IPS DF 6.9 (cell line): Measurements from ENCODE around the gene FAM184B.
"Not testable (repeated sequence)": the region's sequence is repeated elsewhere in the genome, so short reads cannot be mapped to it uniquely, and the experiment has no call there.

Experiments
- DNase-seq: peaks from one replicate; pipeline ENCODE4 v3.0.0-alpha.2; 2013; ENCODE audit warnings: low read depth, low spot score
- H3K27ac ChIP-seq: one replicate; pipeline ENCODE4 v1.5.1; 2013; ENCODE audit warnings: low read length, control low read depth
- H3K27me3 ChIP-seq: 2 replicates; pipeline ENCODE4 v1.6.1; 2013; ENCODE audit warnings: mild to moderate bottlenecking, low read length; ENCODE audit not compliant: control insufficient read depth, insufficient read depth
- H3K36me3 ChIP-seq: 2 replicates; pipeline ENCODE4 v1.6.1; 2013; ENCODE audit warnings: low read length; ENCODE audit not compliant: control insufficient read depth, insufficient read depth
- H3K4me1 ChIP-seq: 2 replicates; pipeline ENCODE4 v1.6.1; 2013; ENCODE audit warnings: low read length; ENCODE audit not compliant: control insufficient read depth, insufficient read depth
- H3K4me3 ChIP-seq: 2 replicates; pipeline ENCODE4 v1.5.1; 2013; ENCODE audit warnings: mild to moderate bottlenecking, low read length
- H3K9me3 ChIP-seq: 2 replicates; pipeline ENCODE4 v1.6.1; 2013; ENCODE audit warnings: low read length, inconsistent platforms; ENCODE audit not compliant: control insufficient read depth, insufficient read depth
- WGBS: extraction: QIAGEN DNeasy Blood & Tissue Kit; methylation state at CpG from one replicate; pipeline ENCODE4 v1.1.7; 2013; ENCODE audit warnings: mixed read lengths, missing lambda C conversion rate; ENCODE audit not compliant: insufficient read length, insufficient coverage; 5-methylcytosine and 5-hydroxymethylcytosine counted together

The FAM184B gene

GRCh38 chr4:17665852-17666251, 115.6 kb downstream of the FAM184B start:
- no CpG with 5 or more reads among the region's 3 CpGs for WGBS
- H3K27ac ChIP-seq: no peak overlapping the region

GRCh38 chr4:17665346-17665745, 116.1 kb downstream of the FAM184B start:
- Histone ChIP-seq H3K27ac (no peak overlapping the region), H3K4me3 (no peak overlapping the region), H3K27me3 (no peaks in the 10 kb centered on the region), H3K9me3 (no peaks in the 10 kb centered on the region), H3K4me1 (no peaks in the 10 kb centered on the region), H3K36me3 (no peaks in the 10 kb centered on the region)
- DNase-seq: no peak
- WGBS: no CpG with 5 or more reads among the region's 1 CpG

More at GRCh38 chr4:17665852-17666251, 115.6 kb downstream of the FAM184B start:
- no peaks in the 10 kb centered on the region for H3K36me3 ChIP-seq
- H3K9me3 ChIP-seq: no peaks in the 10 kb centered on the region
- no peaks in the 10 kb centered on the region for H3K4me1 ChIP-seq
- H3K27me3 ChIP-seq: no peaks in the 10 kb centered on the region
- no peak overlapping the region for H3K4me3 ChIP-seq
- no peak for DNase-seq

GRCh38 chr4:17664755-17665154, 116.7 kb downstream of the FAM184B start:
- Histone ChIP-seq H3K27me3 (no peaks in the 10 kb centered on the region), H3K4me3 (no peak overlapping the region), H3K9me3 (no peaks in the 10 kb centered on the region), H3K27ac (no peak overlapping the region), H3K4me1 (no peaks in the 10 kb centered on the region), H3K36me3 (no peaks in the 10 kb centered on the region)
- DNase-seq: no peak
- WGBS: no CpG with 5 or more reads among the region's 4 CpGs

- H3K36me3 ChIP-seq: no peaks in the 10 kb centered on the region
- WGBS: no CpG with 5 or more reads among the region's 3 CpGs
- H3K9me3 ChIP-seq: no peaks in the 10 kb centered on the region
- H3K4me1 ChIP-seq: no peaks in the 10 kb centered on the region
- H3K27me3 ChIP-seq: no peaks in the 10 kb centered on the region
- H3K27ac ChIP-seq: no peak overlapping the region
- H3K4me3 ChIP-seq: no peak overlapping the region
- no peak for DNase-seq
These were observed 118.7 kb downstream of the FAM184B start for GRCh38 chr4:17662694-17663093.

GRCh38 chr4:17659196-17659595, 122.2 kb downstream of the FAM184B start:
- H3K27me3 ChIP-seq, H3K4me1 ChIP-seq, DNase-seq, H3K4me3 ChIP-seq, H3K9me3 ChIP-seq, H3K27ac ChIP-seq, H3K36me3 ChIP-seq: not testable (repeated sequence)
- no CpG with 5 or more reads among the region's 8 CpGs for WGBS

GRCh38 chr4:17657849-17658248, 123.6 kb downstream of the FAM184B start:
- Histone ChIP-seq H3K4me3 (no peak overlapping the region), H3K27ac (no peak overlapping the region), H3K27me3 (no peaks in the 10 kb centered on the region), H3K36me3 (no peaks in the 10 kb centered on the region), H3K9me3 (no peaks in the 10 kb centered on the region), H3K4me1 (no peaks in the 10 kb centered on the region)
- no CpG with 5 or more reads among the region's 9 CpGs for WGBS
- DNase-seq: no peak

GRCh38 chr4:17657090-17657489, 124.3 kb downstream of the FAM184B start:
- Histone ChIP-seq H3K4me1 (no peaks in the 10 kb centered on the region), H3K9me3 (no peaks in the 10 kb centered on the region), H3K27ac (no peak overlapping the region), H3K36me3 (no peaks in the 10 kb centered on the region), H3K27me3 (no peaks in the 10 kb centered on the region), H3K4me3 (no peak overlapping the region)
- WGBS: no CpG with 5 or more reads among the region's 1 CpG
- DNase-seq: no peak

GRCh38 chr4:17654701-17655100, 126.7 kb downstream of the FAM184B start:
- no CpG with 5 or more reads among the region's 8 CpGs for WGBS
- H3K4me1 ChIP-seq: no peaks in the 10 kb centered on the region
- no peaks in the 10 kb centered on the region for H3K36me3 ChIP-seq
- no peaks in the 10 kb centered on the region for H3K9me3 ChIP-seq
- no peak for DNase-seq
- H3K4me3 ChIP-seq: no peak overlapping the region
- no peak overlapping the region for H3K27ac ChIP-seq
- H3K27me3 ChIP-seq: no peaks in the 10 kb centered on the region

- no peak overlapping the region for H3K4me3 ChIP-seq
- H3K4me1 ChIP-seq: no peaks in the 10 kb centered on the region
- H3K36me3 ChIP-seq: no peaks in the 10 kb centered on the region
- H3K9me3 ChIP-seq: no peaks in the 10 kb centered on the region
- no CpG with 5 or more reads among the region's 2 CpGs for WGBS
- no peak overlapping the region for H3K27ac ChIP-seq
- DNase-seq: no peak
- no peaks in the 10 kb centered on the region for H3K27me3 ChIP-seq
These were observed 131.0 kb downstream of the FAM184B start for GRCh38 chr4:17650406-17650805.

- DNase-seq: no peak
- Histone ChIP-seq H3K4me3 (no peak overlapping the region), H3K36me3 (no peaks in the 10 kb centered on the region), H3K4me1 (no peaks in the 10 kb centered on the region), H3K27ac (no peak overlapping the region), H3K27me3 (no peaks in the 10 kb centered on the region), H3K9me3 (no peaks in the 10 kb centered on the region)
- WGBS: no CpG with 5 or more reads among the region's 5 CpGs
These were observed 133.5 kb downstream of the FAM184B start for GRCh38 chr4:17647927-17648326.

- H3K9me3 ChIP-seq: no peaks in the 10 kb centered on the region
- H3K27me3 ChIP-seq: no peaks in the 10 kb centered on the region
- H3K4me1 ChIP-seq: no peaks in the 10 kb centered on the region
- no CpG with 5 or more reads among the region's 9 CpGs for WGBS
- H3K4me3 ChIP-seq: no peak overlapping the region
- H3K36me3 ChIP-seq: no peaks in the 10 kb centered on the region
- no peak overlapping the region for H3K27ac ChIP-seq
- DNase-seq: no peak
These were observed 134.1 kb downstream of the FAM184B start for GRCh38 chr4:17647176-17647806.
